ENCODE results near the gene WDR11.

Gene WDR11

GRCh38 chr10:120841522-120842189, 9.5 kb upstream of the WDR11 start:
- Histone ChIP-seq H3K9me3 (ENCODE audit: control insufficient read depth, low read length) (no peaks in the 10 kb centered on the region), H3K27ac (no peak overlapping the region), H3K4me1 (no peaks in the 10 kb centered on the region), H3K79me2 (no peaks in the 10 kb centered on the region), H3K9ac (no peak overlapping the region), H2AFZ (no peak overlapping the region), H3K36me3 (ENCODE audit: control insufficient read depth, insufficient read depth, low read length) (no peaks in the 10 kb centered on the region), H3K27me3 (ENCODE audit: control insufficient read depth, insufficient read depth, low read length) (no peaks in the 10 kb centered on the region), H3K4me3 (ENCODE audit: low read depth, low read length) (no peak overlapping the region), H3K4me2 (ENCODE audit: low read length) (no peak overlapping the region)
- no peak for TF ChIP-seq CTCF (IDR thresholded peaks at IDR 0.05)

- peaks cover 19% of the 10 kb centered on the region for H3K79me2 ChIP-seq
- H2AFZ ChIP-seq, result no peak overlapping the region
- no peak for TF ChIP-seq CTCF (IDR thresholded peaks at IDR 0.05)
- H3K36me3 ChIP-seq (ENCODE audit: control insufficient read depth, insufficient read depth, low read length), result no peaks in the 10 kb centered on the region
- H3K4me1 ChIP-seq, result peaks cover 8% of the 10 kb centered on the region
- no peak overlapping the region for H3K9ac ChIP-seq
- H3K27me3 ChIP-seq (ENCODE audit: control insufficient read depth, insufficient read depth, low read length), result no peaks in the 10 kb centered on the region
- H3K4me3 ChIP-seq (ENCODE audit: low read depth, low read length), result no peak overlapping the region
- no peak overlapping the region for H3K27ac ChIP-seq
- no peaks in the 10 kb centered on the region for H3K9me3 ChIP-seq (ENCODE audit: control insufficient read depth, low read length)
- H3K4me2 ChIP-seq (ENCODE audit: low read length), result no peak overlapping the region
These were observed 3.2 kb downstream of the WDR11 start for GRCh38 chr10:120854388-120854787.

- H3K27ac ChIP-seq, result no peak overlapping the region
- H3K9ac ChIP-seq, result no peak overlapping the region
- H3K4me1 ChIP-seq, result no peaks in the 10 kb centered on the region
- TF ChIP-seq CTCF (IDR thresholded peaks at IDR 0.05), result no peak
- no peaks in the 10 kb centered on the region for H3K79me2 ChIP-seq
- H3K9me3 ChIP-seq (ENCODE audit: control insufficient read depth, low read length), result no peaks in the 10 kb centered on the region
- no peaks in the 10 kb centered on the region for H3K36me3 ChIP-seq (ENCODE audit: control insufficient read depth, insufficient read depth, low read length)
- no peak overlapping the region for H3K4me2 ChIP-seq (ENCODE audit: low read length)
- H3K27me3 ChIP-seq (ENCODE audit: control insufficient read depth, insufficient read depth, low read length), result no peaks in the 10 kb centered on the region
- no peak overlapping the region for H2AFZ ChIP-seq
- no peak overlapping the region for H3K4me3 ChIP-seq (ENCODE audit: low read depth, low read length)
These were observed 10.2 kb downstream of the WDR11 start for GRCh38 chr10:120861178-120861855.

- no peaks in the 10 kb centered on the region for H3K79me2 ChIP-seq
- H2AFZ ChIP-seq, result no peak overlapping the region
- no peak overlapping the region for H3K4me3 ChIP-seq (ENCODE audit: low read depth, low read length)
- H3K9ac ChIP-seq, result no peak overlapping the region
- no peak overlapping the region for H3K27ac ChIP-seq
- no peaks in the 10 kb centered on the region for H3K9me3 ChIP-seq (ENCODE audit: control insufficient read depth, low read length)
- H3K36me3 ChIP-seq (ENCODE audit: control insufficient read depth, insufficient read depth, low read length), result no peaks in the 10 kb centered on the region
- no peak for TF ChIP-seq CTCF (IDR thresholded peaks at IDR 0.05)
- H3K27me3 ChIP-seq (ENCODE audit: control insufficient read depth, insufficient read depth, low read length), result no peaks in the 10 kb centered on the region
- no peak overlapping the region for H3K4me2 ChIP-seq (ENCODE audit: low read length)
- H3K4me1 ChIP-seq, result no peaks in the 10 kb centered on the region
These were observed 22.6 kb downstream of the WDR11 start for GRCh38 chr10:120873741-120874140.

- no peak overlapping the region for H3K4me3 ChIP-seq (ENCODE audit: low read depth, low read length)
- H3K9ac ChIP-seq, result no peak overlapping the region
- no peaks in the 10 kb centered on the region for H3K27me3 ChIP-seq (ENCODE audit: control insufficient read depth, insufficient read depth, low read length)
- H3K4me2 ChIP-seq (ENCODE audit: low read length), result no peak overlapping the region
- H2AFZ ChIP-seq, result no peak overlapping the region
- TF ChIP-seq CTCF (IDR thresholded peaks at IDR 0.05), result no peak
- H3K4me1 ChIP-seq, result no peaks in the 10 kb centered on the region
- no peaks in the 10 kb centered on the region for H3K36me3 ChIP-seq (ENCODE audit: control insufficient read depth, insufficient read depth, low read length)
- H3K79me2 ChIP-seq, result no peaks in the 10 kb centered on the region
- no peak overlapping the region for H3K27ac ChIP-seq
- no peaks in the 10 kb centered on the region for H3K9me3 ChIP-seq (ENCODE audit: control insufficient read depth, low read length)
These were observed 31.9 kb downstream of the WDR11 start for GRCh38 chr10:120883071-120883470.

Data from parathyroid adenoma (tissue), 2 donors.